KMS-11 (cell line): Measurements from ENCODE around the gene DCAKD.

Source experiments
- H2AFZ ChIP-seq: fragments of 200-600 bp; sonication (generic); 2 replicates; pipeline ENCODE4 v1.6.1; 2016; ENCODE audit warnings: antibody characterized with exemption, mixed run types, low read depth
- H3K27ac ChIP-seq: fragments of 200-600 bp; sonication (generic); 2 replicates; pipeline ENCODE4 v1.6.1; 2016; ENCODE audit warnings: mild to moderate bottlenecking, mixed run types
- H3K27me3 ChIP-seq: fragments of 200-600 bp; sonication (generic); 2 replicates; pipeline ENCODE4 v1.6.1; 2017; ENCODE audit warnings: mild to moderate bottlenecking, low read depth, mixed run types, moderate library complexity; ENCODE audit not compliant: insufficient read depth
- H3K36me3 ChIP-seq: fragments of 200-600 bp; sonication (generic); 2 replicates; pipeline ENCODE4 v1.6.1; 2017; ENCODE audit warnings: mild to moderate bottlenecking, mixed run types; ENCODE audit not compliant: insufficient read depth
- H3K4me1 ChIP-seq: fragments of 200-600 bp; sonication (generic); 2 replicates; pipeline ENCODE4 v1.6.1; 2016; ENCODE audit warnings: mild to moderate bottlenecking, low read depth, mixed run types; ENCODE audit not compliant: poor library complexity, severe bottlenecking
- H3K4me2 ChIP-seq: fragments of 200-600 bp; sonication (generic); 2 replicates; pipeline ENCODE4 v1.7.0; 2016; ENCODE audit warnings: mild to moderate bottlenecking, mixed run types
- H3K4me3 ChIP-seq: fragments of 200-600 bp; sonication (generic); IDR thresholded peaks from 2 replicates; pipeline ENCODE4 v1.6.1; 2017; ENCODE audit warnings: low read depth, low read length, mixed read lengths; ENCODE audit not compliant: insufficient read depth
- H3K79me2 ChIP-seq: fragments of 200-600 bp; sonication (generic); 2 replicates; pipeline ENCODE4 v1.6.1; 2016; ENCODE audit warnings: low read depth, mixed run types; ENCODE audit not compliant: insufficient read depth
- H3K9ac ChIP-seq: fragments of 200-600 bp; sonication (generic); 2 replicates; pipeline ENCODE4 v1.6.1; 2016; ENCODE audit warnings: mild to moderate bottlenecking, mixed run types
- H4K20me1 ChIP-seq: fragments of 200-600 bp; sonication (generic); 2 replicates; pipeline ENCODE4 v1.6.1; 2016; ENCODE audit warnings: mild to moderate bottlenecking, mixed run types; ENCODE audit not compliant: insufficient read depth
- TF ChIP-seq, protein P1 (sequence below): fragments of 200-600 bp; sonication (generic); conservative IDR thresholded peaks from 2 replicates; pipeline ENCODE4 v1.6.1; 2017; ENCODE audit warnings: low read depth, mild to moderate bottlenecking, antibody characterized with exemption, low read length, moderate library complexity, mixed read lengths

The DCAKD gene

DNA sequence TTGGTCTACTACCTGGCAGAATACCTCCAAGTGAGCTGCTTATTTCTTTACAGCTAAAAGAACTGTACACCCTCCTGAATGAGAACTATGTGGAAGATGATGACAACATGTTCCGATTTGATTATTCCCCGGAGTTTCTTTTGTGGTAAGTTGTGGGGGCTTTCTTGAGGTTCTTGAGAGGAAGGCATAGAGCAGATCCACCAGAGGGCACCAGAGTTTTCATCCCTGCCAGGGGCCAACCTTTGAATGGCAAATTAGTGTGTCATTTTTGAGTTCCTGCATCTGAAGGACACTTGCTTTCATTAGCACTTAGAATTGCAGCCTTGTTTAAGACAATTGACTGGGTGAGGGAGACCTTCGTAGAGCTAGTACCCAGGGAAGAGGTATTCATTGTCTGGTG lies 44.7 kb upstream of the DCAKD start:
- no peaks in the 10 kb centered on the region for H4K20me1 ChIP-seq
- H3K27me3 ChIP-seq, result no peaks in the 10 kb centered on the region

DNA sequence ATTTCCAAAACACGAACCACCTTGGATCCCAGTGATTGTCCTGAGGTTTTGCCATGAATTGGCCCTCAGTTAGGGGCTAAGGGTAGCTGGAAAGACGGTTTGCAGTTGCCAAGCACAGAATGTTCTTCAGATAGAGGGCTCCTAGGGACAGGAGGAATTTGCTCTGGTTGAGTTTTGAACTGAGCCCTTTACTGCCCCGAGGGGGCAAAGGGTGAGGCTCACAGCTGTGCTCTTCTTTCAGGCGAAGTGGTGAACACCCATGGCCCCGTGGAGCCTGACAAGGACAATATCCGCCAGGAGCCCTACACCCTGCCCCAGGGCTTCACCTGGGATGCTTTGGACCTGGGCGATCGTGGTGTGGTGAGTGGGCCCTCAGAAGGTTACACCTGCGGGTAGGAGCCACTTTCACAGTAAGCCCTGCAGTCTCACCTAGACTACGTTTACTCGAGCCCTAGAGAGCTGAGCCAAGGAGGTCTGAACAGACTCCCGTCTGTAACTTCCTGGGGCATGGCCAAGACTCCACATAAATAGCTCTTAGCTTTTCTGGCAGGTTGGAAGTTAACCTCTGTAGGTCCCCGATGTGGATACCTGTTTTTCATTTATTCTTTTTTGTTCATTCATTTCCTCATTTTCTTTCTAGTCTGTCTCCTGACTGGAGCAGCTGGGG lies 42.1 kb upstream of the DCAKD start:
- H3K4me3 ChIP-seq, result no peak overlapping the region

More for the DNA sequence above, 44.7 kb upstream of the DCAKD start:
- Histone ChIP-seq H3K36me3 (peaks cover 18% of the 10 kb centered on the region; the same call in 1 of the 2 replicates), H3K9ac (no peak overlapping the region), H2AFZ (no peak overlapping the region), H3K4me3 (no peak overlapping the region), H3K4me1 (peaks cover 15% of the 10 kb centered on the region), H3K79me2 (no peaks in the 10 kb centered on the region), H3K27ac (no peak overlapping the region), H3K4me2 (no peak overlapping the region)
- TF ChIP-seq, protein P1, sequence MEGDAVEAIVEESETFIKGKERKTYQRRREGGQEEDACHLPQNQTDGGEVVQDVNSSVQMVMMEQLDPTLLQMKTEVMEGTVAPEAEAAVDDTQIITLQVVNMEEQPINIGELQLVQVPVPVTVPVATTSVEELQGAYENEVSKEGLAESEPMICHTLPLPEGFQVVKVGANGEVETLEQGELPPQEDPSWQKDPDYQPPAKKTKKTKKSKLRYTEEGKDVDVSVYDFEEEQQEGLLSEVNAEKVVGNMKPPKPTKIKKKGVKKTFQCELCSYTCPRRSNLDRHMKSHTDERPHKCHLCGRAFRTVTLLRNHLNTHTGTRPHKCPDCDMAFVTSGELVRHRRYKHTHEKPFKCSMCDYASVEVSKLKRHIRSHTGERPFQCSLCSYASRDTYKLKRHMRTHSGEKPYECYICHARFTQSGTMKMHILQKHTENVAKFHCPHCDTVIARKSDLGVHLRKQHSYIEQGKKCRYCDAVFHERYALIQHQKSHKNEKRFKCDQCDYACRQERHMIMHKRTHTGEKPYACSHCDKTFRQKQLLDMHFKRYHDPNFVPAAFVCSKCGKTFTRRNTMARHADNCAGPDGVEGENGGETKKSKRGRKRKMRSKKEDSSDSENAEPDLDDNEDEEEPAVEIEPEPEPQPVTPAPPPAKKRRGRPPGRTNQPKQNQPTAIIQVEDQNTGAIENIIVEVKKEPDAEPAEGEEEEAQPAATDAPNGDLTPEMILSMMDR, result peak; percentile 82

DNA sequence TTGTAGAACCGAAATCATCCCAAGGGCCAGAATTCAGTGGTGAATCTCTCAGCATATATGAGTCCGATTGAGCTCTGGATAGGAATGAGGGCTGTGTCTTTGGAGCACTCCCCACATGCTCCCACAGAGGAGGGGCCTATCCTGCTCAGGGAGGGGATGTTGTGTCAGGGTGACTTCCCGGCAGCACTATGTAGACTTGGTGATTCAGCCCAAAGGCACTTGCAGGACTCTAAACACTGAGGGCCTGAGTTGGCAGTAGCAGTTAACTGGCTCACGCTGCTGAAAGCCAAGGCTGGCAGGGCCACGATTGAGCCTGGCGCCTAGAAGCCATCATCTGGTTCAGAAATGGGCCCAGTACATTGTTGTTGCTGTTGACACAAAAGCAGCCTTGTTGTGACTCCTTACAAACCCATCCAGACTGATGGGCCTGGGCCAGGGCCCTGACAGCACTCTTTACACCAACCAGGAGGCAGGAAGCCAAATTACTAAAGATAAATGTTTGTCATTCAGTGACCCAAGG lies 41.5 kb upstream of the DCAKD start:
- Histone ChIP-seq H3K27me3 (no peaks in the 10 kb centered on the region), H2AFZ (no peak overlapping the region), H3K36me3 (peaks cover 14% of the 10 kb centered on the region; the same call in 1 of the 2 replicates)

More for the DNA sequence above, 42.1 kb upstream of the DCAKD start:
- no peak overlapping the region for H2AFZ ChIP-seq
- no peaks in the 10 kb centered on the region for H3K27me3 ChIP-seq
- H3K4me2 ChIP-seq, result no peak overlapping the region
- no peaks in the 10 kb centered on the region for H3K79me2 ChIP-seq
- no peak overlapping the region for H3K9ac ChIP-seq
- peaks cover 16% of the 10 kb centered on the region; the same call in 1 of the 2 replicates for H3K36me3 ChIP-seq
- peaks cover 9% of the 10 kb centered on the region for H3K4me1 ChIP-seq
- TF ChIP-seq, protein P1, result no peak
- no peaks in the 10 kb centered on the region for H4K20me1 ChIP-seq
- H3K27ac ChIP-seq, result no peak overlapping the region

DNA sequence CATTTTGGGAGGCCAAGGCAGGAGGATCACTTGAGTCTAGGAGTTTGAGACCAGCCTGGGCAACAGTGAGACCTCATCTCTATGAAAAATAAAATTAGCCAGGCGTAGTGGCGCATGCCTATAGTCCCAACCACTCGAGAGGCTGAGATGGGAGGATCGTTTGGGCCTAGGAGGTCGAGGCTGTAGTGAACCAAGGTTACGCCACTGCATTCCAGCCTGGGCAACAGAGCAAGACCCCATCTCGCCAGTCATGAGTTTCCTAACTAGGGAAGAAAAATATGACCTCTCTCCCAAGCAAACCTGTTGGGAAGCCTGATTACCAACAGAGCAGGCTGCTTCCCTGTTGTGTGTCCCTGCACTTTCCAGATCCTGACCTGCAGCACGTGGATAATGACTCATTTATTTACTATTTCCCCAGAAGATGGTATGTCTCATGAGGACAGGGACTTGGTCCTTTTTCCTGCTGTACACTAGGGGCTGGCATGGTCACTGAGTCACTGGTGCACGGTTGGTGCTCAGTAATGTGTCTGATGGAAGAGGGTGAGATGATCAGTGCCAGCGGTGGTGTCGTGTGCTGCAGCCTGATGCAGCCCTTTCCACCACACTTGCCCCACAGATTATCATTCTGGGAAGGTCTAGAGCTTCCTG lies 40.5 kb upstream of the DCAKD start:
- Histone ChIP-seq H3K9ac (no peak overlapping the region), H3K4me1 (no peaks in the 10 kb centered on the region), H2AFZ (no peak overlapping the region), H4K20me1 (no peaks in the 10 kb centered on the region), H3K36me3 (peaks cover 13% of the 10 kb centered on the region; the same call in 1 of the 2 replicates), H3K27me3 (no peaks in the 10 kb centered on the region), H3K4me2 (no peak overlapping the region), H3K27ac (no peak overlapping the region), H3K79me2 (no peaks in the 10 kb centered on the region), H3K4me3 (no peak overlapping the region)
- TF ChIP-seq, protein P1, result no peak

More for the DNA sequence above, 41.5 kb upstream of the DCAKD start:
- no peaks in the 10 kb centered on the region for H4K20me1 ChIP-seq
- H3K4me1 ChIP-seq, result peaks cover 3% of the 10 kb centered on the region
- H3K4me3 ChIP-seq, result no peak overlapping the region
- TF ChIP-seq, protein P1, result no peak
- no peak overlapping the region for H3K9ac ChIP-seq
- H3K4me2 ChIP-seq, result no peak overlapping the region
- H3K79me2 ChIP-seq, result no peaks in the 10 kb centered on the region
- H3K27ac ChIP-seq, result no peak overlapping the region
